Measurements from ENCODE around the gene ADARB1.

Gene ADARB1

GRCh38 chr21:45169682-45170081 lies 95.3 kb downstream of the ADARB1 start:
- DNase-seq (ENCODE audit: low read depth): no peak

GRCh38 chr21:45170987-45171386 lies 96.6 kb downstream of the ADARB1 start:
- no peak for DNase-seq (ENCODE audit: low read depth)

GRCh38 chr21:45172420-45172819 lies 98.0 kb downstream of the ADARB1 start:
- no peak for DNase-seq (ENCODE audit: low read depth)

- DNase-seq (ENCODE audit: low read depth): no peak
These were observed 101.1 kb downstream of the ADARB1 start for GRCh38 chr21:45175326-45176095.

- DNase-seq (ENCODE audit: low read depth): no peak
These were observed 101.8 kb downstream of the ADARB1 start for GRCh38 chr21:45176141-45176540.

- no peak for DNase-seq (ENCODE audit: low read depth)
These were observed 102.7 kb downstream of the ADARB1 start for GRCh38 chr21:45177039-45177438.

- no peak for DNase-seq (ENCODE audit: low read depth)
These were observed 103.8 kb downstream of the ADARB1 start for GRCh38 chr21:45178070-45178608.

- DNase-seq (ENCODE audit: low read depth): no peak
These were observed 104.6 kb downstream of the ADARB1 start for GRCh38 chr21:45178971-45179370.

- DNase-seq (ENCODE audit: low read depth): no peak
These were observed 105.3 kb downstream of the ADARB1 start for GRCh38 chr21:45179568-45180245.

- no peak for DNase-seq (ENCODE audit: low read depth)
These were observed 105.8 kb downstream of the ADARB1 start for GRCh38 chr21:45180246-45180599.

- DNase-seq (ENCODE audit: low read depth): no peak
These were observed 108.6 kb downstream of the ADARB1 start for GRCh38 chr21:45182958-45183357.

- no peak for DNase-seq (ENCODE audit: low read depth)
These were observed 109.5 kb downstream of the ADARB1 start for GRCh38 chr21:45183852-45184251.

GRCh38 chr21:45184869-45185268 lies 110.5 kb downstream of the ADARB1 start:
- no peak for DNase-seq (ENCODE audit: low read depth)

- no peak for DNase-seq (ENCODE audit: low read depth)
These were observed 112.3 kb downstream of the ADARB1 start for GRCh38 chr21:45186709-45187108.

GRCh38 chr21:45187646-45188045 lies 113.3 kb downstream of the ADARB1 start:
- no peak for DNase-seq (ENCODE audit: low read depth)

GRCh38 chr21:45190013-45190412 lies 115.6 kb downstream of the ADARB1 start:
- no peak for DNase-seq (ENCODE audit: low read depth)

GRCh38 chr21:45192332-45192731 lies 118.0 kb downstream of the ADARB1 start:
- no peak for DNase-seq (ENCODE audit: low read depth)

- no peak for DNase-seq (ENCODE audit: low read depth)
These were observed 122.2 kb downstream of the ADARB1 start for GRCh38 chr21:45196620-45197019.

GRCh38 chr21:45199201-45199600 lies 124.8 kb downstream of the ADARB1 start:
- no peak for DNase-seq (ENCODE audit: low read depth)

GRCh38 chr21:45200031-45200430 lies 125.7 kb downstream of the ADARB1 start:
- DNase-seq (ENCODE audit: low read depth): no peak

- DNase-seq (ENCODE audit: low read depth): peak; percentile 50
These were observed 126.4 kb downstream of the ADARB1 start for GRCh38 chr21:45200581-45201296.

- no peak for DNase-seq (ENCODE audit: low read depth)
These were observed 128.0 kb downstream of the ADARB1 start for GRCh38 chr21:45202344-45202743.

GRCh38 chr21:45202889-45203288 lies 128.5 kb downstream of the ADARB1 start:
- no peak for DNase-seq (ENCODE audit: low read depth)
